Measurements from ENCODE around the gene TPRG1L.

TPRG1L gene

DNA sequence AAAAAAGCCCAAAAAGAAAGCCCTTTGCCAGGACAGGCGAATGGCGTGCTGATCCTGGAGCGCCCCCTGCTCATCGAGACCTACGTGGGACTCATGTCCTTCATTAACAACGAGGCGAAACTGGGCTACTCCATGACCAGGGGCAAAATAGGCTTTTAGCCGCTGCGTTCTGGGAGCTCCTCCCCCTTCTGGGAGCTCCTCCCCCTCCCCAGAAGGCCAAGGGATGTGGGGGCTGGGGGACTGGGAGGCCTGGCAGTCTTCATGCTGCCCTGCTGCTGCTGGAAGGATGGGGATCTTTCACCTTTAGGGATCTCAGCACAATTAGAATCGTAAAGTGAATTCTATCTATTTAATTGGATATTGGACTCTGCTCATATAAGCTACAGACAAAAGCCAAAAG lies 3.6 kb downstream of the TPRG1L start:
- DNase-seq (ENCODE audit: low spot score), result no peak

DNA sequence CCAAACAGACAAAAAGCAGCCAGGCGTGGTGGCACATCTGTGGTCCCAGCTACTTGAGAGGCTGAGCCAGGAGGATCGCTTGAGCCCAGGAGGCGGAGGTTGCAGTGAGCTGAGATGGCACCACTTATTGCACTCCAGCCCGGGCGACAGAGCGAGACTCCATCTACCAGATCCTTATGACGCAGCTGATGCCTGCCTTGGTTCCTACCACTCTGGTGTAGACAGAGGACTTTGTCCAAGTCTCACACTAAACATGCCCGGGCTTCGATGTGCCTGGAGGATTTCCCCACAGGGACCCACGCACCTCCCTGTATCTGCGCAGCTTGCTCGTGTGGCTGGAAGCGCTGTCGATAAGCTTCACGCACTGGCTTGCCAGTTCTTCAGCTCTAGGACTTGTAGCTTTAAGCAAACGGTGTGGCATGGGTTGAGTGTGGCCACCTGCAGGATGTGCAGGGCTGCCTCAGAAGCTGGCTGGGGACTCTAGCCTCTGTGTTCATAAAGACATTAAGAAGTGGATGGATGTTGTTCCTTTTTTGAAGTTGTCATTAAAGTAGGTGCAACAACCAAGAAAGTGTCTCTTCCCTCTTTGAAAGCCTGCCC lies 4.8 kb downstream of the TPRG1L start:
- no peak for DNase-seq (ENCODE audit: low spot score)

DNA sequence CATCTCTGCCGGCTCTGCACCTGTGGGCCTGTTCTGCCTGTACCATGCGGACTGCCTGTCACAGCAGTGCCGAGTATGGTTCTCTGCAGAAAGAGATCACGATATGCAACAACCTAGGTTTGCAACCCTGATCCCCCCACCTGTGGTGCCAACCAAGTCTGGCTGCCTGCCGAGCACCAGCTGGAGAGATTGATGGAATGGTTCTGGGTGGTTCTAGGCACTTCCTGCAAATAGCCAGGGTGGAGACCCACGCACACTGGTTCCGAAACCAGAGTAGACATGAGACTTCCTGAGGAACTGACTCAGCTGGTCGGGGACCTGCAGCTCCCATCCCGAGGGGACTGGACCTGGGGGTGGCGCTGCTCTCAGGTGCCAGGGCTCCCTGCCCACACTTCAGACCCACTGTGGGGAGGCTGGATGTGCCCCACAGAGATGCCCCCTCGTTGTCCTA lies 5.4 kb downstream of the TPRG1L start:
- DNase-seq (ENCODE audit: low spot score), result no peak

- DNase-seq (ENCODE audit: low spot score), result no peak
Measured at GRCh38 chr1:3630914-3631313, 6.1 kb downstream of the TPRG1L start.

DNA sequence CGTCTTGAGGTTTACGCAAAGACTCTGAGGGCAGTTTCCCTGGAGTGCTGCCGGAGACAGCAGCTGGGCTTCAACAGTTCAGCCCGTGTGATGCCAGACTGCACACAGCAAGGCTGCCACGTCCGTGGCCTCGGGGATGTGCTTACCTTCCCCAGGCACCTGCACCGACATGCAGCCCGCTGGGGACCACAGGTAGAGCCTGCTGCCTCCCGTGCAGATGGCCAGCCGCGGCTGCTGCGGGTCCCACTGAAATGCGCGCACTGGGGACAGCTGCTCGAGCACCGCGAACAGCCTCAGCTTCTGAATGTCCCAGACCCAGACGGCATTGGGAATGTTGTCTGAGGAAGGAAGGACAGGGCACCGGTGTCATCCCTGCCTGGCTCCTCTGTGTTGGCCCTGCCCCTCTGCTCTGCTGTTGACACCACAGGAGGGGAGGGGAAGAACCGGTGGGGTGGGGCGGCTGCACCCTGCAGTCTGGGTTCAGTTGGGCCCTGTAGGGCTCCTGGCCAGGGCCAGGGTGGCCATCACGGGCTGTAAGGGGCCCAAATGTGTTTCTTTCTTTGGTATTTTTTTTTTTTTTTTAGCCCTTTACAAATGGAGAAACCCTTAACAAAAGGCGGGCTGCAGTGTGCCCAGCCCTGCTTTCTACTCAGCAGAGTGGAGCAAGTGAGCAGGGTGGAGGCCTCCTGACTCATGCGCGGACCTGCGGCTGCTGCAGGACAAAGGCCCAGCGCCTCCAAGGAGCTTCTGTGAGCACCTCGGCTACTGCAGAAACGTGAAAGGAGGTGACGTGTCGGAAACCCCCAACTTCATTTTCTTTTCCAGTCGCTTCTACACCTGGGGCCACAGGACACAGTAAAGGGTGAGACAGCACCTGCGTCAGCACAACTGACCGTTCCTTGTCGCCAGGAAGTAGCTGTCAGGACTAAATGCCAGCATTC lies 6.8 kb downstream of the TPRG1L start:
- DNase-seq (ENCODE audit: low spot score), result no peak

DNA sequence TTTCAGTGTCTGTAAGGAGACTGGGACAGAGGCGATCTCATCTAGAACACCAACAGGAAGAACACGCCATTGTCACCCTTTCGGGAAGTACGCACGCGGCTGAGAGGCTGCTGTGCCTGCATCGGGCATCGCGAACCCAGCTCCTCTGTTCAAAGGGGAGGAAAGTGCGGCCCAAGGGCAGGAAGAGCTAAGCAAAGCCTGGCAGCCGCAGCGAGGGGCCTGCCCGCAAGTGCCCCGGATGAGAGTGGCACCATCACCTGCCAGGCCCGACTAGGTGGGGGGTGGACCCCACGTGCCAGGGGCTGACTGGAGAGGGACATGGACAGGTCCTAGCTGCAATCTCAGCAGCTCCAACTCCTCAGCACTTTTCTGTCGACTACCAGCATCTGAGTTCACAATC lies 7.5 kb downstream of the TPRG1L start:
- no peak for DNase-seq (ENCODE audit: low spot score)

GRCh38 chr1:3632716-3633343 lies 8.0 kb downstream of the TPRG1L start:
- no peak for DNase-seq (ENCODE audit: low spot score)

DNA sequence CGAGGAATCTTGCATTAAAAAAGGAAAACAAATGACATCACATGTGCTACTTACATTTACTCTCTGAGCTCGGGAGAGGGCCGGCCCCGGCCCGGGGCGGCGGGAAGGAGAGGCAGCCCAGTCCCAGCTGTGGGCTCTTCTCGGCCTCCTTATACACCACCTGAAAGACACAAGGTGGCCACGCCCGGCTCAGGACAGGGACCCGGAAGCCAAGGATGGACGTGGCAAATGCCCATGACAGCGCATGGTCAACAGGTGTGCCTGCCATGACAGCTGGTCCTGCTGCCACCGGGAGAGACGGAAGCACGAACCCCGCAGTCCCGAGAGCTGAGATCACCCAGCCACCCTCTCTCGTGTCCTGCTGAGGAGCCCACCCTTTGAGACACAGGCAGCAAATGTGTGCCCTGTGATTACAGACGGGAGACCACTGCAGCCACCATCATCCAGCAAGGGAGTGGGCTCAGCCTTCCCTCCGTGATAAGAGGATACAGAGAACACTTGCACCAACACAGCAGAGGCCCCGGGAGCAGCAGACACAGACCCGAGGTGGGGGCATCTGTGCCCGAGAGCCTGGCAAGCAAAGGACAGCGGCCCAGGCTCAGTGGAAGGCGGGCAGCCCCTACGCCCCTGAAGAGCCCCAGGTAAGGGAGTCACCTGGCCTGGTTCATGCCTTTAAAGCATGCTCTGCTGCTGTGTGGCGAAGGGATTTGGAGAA lies 8.7 kb downstream of the TPRG1L start:
- DNase-seq (ENCODE audit: low spot score), result no peak

DNA sequence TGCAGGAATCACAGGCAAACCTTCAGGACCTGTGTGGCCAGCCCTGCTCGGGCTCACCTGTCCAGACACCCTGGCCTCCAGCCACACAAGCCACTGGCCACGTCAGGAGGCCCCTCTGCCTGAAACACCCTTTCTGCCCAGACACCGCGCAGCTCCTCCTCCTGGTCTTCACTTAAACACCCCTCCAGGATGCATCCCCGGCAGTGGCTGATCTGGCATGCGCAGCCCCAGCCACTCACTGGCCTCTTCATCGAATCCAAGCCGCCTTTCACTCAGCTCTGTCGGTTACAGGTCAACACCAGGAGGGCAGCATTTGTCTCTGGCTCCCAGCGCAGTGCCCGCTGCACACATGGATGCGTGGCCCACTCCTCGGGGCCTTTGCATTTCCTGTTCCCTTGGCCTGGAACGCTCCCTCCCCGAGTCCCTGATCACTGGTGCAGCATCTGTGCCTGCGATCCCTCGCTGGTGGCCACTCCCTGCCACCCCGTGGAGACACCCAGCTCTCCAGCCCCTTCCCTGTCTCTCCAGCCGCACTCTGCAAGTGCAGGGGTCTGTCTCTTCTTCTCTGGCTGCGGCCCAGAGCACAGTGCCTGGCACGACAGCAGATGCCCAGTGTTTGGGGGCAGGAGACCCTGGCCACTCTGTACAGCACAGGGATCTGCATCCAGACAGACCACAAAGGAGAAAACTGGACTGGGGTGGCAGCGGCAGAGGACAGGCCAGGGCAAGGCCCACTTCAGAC lies 9.4 kb downstream of the TPRG1L start:
- DNase-seq (ENCODE audit: low spot score), result no peak

- DNase-seq (ENCODE audit: low spot score), result no peak
Measured at GRCh38 chr1:3636080-3636479, 11.3 kb downstream of the TPRG1L start.

DNA sequence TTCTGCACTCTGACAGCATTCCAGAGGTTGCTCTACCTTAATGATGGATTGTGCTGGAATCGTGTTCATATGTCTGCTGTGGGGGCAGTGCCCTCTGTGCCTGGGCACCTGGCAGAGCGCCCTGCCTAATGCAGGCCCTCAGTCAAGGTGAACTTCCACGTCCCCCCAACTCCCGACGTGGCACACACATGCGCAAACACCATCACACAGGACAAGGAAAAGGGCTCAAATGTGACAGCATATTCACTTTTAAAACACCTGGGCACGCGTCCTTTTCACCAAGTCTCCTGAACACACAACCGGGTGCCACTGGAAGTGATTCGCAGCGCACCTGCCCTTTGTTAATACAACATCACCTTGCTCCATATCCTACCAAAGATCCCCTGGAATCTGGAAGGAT lies 11.7 kb downstream of the TPRG1L start:
- no peak for DNase-seq (ENCODE audit: low spot score)

DNA sequence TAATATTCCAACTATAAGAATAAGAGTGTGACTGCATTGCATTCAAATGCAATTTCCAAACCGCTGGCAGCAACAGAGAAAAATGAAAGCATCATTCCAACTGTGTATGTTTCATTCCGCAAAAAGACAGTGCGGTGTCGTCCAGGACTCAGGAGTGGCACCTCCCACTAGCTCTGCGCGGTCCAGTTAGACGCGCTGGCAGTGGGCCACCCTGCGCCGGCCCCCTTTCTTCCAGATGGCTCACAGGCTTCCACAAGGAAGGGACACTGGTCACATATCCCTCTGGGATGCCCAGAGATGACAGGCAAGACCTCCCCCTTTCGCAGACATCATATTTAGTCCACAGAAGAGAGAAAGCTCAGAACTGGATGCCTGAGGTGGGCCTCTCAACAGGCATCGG lies 13.2 kb downstream of the TPRG1L start:
- no peak for DNase-seq (ENCODE audit: low spot score)

DNA sequence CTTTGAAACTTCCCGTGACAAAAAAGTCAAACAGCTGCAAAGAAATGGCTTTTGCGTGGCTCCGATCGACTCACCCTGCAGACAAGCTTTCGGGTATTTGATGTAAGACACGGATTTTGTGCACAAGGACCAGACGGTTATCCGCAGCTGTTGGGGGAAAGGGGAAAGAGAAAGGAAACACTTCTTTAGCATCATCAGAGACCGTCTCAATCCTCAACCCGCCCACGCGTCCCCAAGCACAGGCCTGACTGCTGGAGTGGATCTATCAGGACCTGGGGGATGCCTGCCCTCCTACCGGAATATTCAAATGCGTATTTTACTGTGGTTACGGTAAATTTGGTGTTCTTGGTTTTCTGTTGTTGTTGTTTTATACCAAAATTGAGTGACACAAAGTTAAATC lies 13.9 kb downstream of the TPRG1L start:
- DNase-seq (ENCODE audit: low spot score), result peak; percentile 46

DNA sequence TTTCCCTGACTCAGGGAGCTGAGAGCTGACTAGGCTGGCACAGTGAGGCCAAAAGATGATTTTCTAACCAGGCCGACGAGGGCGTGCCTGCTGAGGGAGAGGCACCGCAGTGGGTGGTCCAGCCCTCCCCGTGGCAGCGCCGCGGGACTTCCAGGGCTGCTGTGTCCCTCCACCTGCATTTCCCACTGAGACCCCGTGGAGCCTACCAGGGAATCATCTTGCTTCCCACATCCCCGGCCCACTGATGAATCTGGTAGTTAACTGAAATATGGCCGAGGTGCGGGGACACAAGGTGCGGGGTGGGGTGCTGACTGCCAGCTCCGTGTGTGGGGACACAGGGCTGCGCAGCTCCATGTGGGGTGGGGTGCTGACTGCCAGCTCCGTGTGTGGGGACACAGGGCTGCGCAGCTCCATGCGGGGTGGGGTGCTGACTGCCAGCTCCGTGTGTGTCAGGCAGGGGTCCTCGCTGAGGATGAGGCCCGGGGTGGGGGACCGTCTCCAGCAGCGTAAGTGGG lies 14.6 kb downstream of the TPRG1L start:
- DNase-seq (ENCODE audit: low spot score), result no peak

DNA sequence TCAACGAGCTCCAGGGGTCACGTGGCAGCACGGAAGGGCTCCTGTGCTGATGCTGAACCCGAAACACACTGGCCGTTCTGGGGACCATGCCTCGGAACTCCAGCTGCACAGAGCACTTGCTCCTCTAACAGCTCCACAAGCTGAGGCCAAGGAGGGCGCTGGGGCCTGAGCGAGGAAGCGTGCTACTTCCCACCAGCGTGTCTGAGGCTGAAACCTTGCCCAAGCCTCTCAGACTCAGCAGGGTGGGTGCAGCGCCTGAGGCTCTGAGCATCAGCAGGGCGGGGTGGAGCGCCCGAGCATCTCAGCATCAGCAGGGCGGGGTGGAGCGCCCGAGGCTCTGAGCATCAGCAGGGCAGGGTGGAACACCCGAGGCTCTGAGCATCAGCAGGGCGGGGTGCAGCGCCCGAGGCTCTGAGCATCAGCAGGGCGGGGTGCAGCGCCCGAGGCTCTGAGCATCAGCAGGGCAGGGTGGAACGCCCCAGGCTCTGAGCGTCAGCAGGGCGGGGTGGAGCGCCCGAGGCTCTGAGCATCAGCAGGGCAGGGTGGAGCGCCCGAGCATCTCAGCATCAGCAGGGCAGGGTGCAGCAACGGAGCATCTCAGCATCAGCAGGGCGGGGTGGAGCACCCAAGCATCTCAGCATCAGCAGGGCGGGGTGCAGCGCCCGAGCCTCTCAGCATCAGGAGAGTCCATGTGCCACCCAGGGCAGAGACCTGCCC lies 15.5 kb downstream of the TPRG1L start:
- no peak for DNase-seq (ENCODE audit: low spot score)

- no peak for DNase-seq (ENCODE audit: low spot score)
Measured at GRCh38 chr1:3641046-3641760, 16.4 kb downstream of the TPRG1L start.

DNA sequence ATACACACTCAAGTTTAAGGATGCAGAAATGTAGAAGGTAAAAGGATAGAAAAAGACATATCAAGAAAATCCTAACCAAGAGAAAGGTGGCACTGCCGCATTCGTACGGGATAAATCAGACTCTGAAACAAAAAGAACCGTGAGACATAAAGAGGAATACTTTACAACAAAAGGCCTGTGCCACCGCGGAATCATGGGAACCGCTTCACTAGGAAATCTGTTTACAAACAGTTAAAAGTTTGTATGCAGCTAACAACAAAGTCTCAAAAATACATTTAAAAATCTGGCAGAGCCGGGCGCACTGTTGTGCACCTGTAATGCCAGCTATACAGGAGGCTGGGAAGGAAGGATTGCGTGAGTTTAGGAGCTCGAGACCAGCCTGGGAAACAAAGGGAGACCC lies 17.0 kb downstream of the TPRG1L start:
- no peak for DNase-seq (ENCODE audit: low spot score)

DNA sequence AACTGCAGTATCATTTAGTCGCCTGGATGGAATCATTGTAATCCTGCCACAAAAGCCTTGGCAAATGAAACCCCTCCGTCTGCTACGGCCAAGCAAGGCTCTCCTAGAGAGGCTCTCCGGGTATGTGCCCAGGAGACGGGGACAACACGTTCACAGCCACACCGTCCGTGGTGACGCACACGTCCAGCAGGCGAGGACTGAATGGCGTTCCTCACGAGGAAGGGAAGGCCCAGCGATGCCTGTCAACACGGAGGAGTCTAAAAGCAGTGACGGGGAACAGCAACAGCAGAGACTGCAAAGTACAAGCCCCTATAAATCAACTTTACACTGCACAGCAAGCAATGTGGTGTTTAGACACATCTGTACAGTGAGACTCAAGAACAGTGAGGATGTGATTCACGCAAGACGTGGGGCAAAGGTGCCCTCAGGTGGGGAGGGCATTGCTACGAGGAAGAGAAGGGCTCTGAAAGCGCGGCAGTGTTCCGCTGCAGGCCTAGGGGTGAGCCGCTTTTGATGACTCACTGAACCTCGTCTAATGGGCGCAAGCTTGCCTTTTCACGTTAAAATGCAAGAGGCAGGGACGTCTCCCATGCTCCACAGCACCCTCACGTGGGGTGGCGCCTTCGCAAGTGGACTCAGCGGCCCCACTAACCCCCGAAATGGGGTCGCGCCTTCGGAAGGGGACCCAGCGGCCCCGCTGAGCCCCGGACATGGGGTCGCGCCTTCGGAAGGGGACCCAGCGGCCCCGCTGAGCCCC lies 18.3 kb downstream of the TPRG1L start:
- DNase-seq (ENCODE audit: low spot score), result no peak

GRCh38 chr1:3644273-3644672 lies 19.5 kb downstream of the TPRG1L start:
- DNase-seq (ENCODE audit: low spot score), result no peak
